PC-3 (cell line): ENCODE results near the gene PRDX3.

Source experiments
- EZH2 ChIP-seq: fragments of 300-600 bp; sonication (generic); IDR thresholded peaks from one replicate; pipeline ENCODE4 v1.6.1; 2017; ENCODE audit warnings: antibody characterized with exemption, mild to moderate bottlenecking, low read length; ENCODE audit not compliant: unreplicated experiment
- EZH2phosphoT487 ChIP-seq: fragments of 300-600 bp; sonication (generic); IDR thresholded peaks from 2 replicates; pipeline ENCODE4 v1.6.1; 2018; ENCODE audit warnings: mild to moderate bottlenecking, antibody characterized with exemption, low read length, borderline replicate concordance
- TF ChIP-seq, protein P1 (sequence below): fragments of 300-600 bp; sonication (generic); conservative IDR thresholded peaks from 2 replicates; pipeline ENCODE4 v1.5.1; 2017; ENCODE audit warnings: antibody characterized with exemption, low read depth, mild to moderate bottlenecking, low read length

DNA sequence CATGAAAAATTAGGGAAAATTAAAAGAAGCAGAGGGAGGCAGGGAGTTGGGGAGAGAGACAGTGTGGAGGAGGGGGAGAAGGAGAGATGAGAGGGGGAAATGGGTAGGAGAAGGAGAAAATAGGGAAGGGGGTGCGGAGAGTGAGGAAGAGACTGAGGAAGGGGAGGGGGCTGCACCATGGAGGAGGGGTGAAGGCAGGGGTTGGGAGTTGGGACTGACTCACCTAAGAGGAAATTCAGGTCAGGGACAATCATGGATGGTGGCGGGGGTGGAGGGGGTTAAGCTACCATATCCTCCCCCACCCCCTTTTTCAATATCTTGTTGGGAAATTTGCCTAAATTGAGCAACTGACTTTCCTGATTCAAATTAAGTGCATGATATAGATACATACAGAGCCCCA is 36.8 kb upstream of the PRDX3 start:
- TF ChIP-seq, protein P1, sequence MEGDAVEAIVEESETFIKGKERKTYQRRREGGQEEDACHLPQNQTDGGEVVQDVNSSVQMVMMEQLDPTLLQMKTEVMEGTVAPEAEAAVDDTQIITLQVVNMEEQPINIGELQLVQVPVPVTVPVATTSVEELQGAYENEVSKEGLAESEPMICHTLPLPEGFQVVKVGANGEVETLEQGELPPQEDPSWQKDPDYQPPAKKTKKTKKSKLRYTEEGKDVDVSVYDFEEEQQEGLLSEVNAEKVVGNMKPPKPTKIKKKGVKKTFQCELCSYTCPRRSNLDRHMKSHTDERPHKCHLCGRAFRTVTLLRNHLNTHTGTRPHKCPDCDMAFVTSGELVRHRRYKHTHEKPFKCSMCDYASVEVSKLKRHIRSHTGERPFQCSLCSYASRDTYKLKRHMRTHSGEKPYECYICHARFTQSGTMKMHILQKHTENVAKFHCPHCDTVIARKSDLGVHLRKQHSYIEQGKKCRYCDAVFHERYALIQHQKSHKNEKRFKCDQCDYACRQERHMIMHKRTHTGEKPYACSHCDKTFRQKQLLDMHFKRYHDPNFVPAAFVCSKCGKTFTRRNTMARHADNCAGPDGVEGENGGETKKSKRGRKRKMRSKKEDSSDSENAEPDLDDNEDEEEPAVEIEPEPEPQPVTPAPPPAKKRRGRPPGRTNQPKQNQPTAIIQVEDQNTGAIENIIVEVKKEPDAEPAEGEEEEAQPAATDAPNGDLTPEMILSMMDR = no peak
- TF ChIP-seq EZH2phosphoT487 = no peak
- no peak for TF ChIP-seq EZH2
